DMS 273 treated with DMSO at 0.1 percent for 48 hours (cell line): ENCODE measurements around the gene SFR1.
A peak's percentile ranks its signal among the peaks of the same experiment; 100 is the strongest.
"Not testable (repeated sequence)": the region's sequence is repeated elsewhere in the genome, so short reads cannot be mapped to it uniquely, and the experiment has no call there.

ENCODE experiments used
- DNase-seq: peaks from one replicate; lab custom pipeline; 2025; lab: John Stamatoyannopoulos, UW

The SFR1 gene

DNA sequence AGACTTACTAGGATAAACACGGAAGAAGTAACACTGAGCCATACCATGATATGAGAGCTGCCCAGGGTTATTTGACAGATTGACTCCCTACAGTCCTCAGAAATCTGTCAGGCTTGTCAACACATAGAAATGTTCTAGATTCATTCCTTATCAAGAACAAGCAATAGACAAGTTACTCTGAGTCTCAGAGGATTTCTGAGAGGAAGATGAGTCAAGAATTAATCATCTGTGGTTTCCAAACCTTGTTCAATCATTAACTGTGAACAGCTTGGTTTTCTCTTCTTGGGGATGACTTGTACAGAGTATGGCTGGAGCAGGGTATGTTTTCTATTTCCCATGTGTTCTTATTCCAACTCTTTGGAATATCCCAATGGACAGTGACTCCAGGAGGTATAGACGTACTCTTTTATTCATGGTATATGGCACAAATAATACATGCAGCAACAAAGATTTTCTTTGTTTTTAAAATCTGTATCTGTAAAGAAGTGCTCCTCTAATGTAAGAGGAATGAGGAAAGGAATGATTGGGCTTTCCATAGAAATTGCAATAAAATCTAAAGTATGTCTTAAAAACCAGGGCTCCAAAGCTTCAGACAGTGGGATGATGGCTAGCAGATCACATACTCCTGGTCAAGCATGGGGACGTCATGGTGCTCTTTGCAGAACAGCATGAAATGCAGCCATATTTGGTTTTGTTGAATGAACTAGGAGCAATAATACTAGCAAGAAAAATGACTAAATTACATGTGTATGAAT is 11.9 kb upstream of the SFR1 start:
- no peak for DNase-seq

- DNase-seq = no peak
Measured at GRCh38 chr10:104113376-104113956, 8.5 kb upstream of the SFR1 start.

- DNase-seq = no peak
Measured at GRCh38 chr10:104117839-104118323, 4.1 kb upstream of the SFR1 start.

DNA sequence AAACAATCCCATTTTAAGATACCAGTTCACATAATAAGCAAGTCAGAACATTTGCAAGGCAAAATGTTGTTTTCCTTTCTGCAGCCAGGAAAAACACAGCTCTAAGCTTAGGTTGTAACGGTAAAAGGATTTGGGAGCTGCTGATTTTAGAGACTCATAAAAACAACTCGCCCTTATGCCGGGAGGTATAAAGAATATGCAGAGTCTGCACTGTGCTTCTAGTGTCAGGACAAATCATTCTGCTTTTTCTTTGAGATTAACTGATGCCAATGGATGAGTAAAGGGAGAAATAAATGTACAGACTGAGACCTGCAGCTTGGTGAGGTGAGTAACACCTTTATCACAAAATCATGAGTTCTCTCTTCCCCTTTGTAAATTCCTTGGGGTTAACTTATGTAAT is 2.0 kb upstream of the SFR1 start:
- DNase-seq = no peak

DNA sequence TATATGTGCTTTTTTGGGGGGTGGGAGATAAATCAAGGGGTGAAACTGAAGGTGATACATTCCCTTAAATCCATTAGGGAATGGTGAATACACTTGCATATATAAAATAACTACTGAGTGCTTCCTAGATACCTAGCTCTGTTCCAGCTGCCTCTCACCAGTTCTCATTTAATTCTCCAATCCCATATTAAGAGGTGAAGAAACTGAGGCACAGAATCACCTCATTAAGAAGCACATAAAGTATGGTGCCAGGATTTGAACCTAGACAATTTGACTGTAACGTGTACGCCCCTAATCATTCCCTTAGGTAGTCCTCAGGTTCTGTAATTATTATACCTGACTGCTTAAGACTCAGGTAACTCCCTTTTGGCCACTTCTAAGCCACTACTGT is 1.5 kb upstream of the SFR1 start:
- DNase-seq = no peak

GRCh38 chr10:104120903-104121484 is 977 bp upstream of the SFR1 start:
- DNase-seq = peak; percentile 52

DNA sequence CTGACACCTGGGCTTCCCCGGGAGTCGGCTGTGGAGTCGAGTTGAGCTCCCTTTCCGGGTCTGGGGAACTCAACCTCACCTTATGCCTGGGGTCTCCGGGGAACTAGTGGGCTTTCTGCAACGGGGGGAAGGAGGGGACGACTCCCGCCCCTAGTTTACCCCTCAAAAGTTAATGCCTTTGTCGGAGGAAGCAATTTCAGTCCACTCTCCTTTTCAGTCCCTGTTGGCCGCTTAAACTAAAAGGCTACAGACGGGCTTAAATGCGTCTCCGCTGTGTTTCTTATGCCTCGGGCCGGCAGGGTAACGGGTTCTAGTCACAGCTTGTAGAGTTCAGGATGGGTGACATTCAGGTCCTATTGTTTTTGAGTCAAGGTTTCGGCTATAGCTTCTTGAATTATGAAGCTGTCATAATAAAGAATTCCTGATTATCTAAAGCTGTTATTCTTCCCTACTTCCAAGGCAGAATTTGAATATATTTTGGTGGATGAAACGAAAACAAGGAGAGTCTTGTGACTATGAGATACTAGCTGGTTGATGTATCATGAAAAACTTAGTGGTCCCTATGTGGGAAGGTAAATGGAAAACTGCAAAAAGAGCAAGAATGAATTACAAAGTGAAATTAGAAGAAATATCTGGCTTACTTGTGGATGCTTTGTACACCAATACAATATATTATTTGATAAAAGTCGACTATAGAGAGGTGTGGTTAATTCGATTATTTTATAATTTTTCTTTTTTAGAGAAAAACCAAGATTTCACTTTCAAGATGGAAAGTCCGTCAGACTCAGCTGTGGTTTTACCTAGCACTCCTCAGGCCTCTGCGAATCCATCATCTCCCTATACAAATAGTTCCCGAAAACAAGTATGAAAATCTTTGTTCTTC is 495 bp downstream of the SFR1 start:
- no peak for DNase-seq

DNA sequence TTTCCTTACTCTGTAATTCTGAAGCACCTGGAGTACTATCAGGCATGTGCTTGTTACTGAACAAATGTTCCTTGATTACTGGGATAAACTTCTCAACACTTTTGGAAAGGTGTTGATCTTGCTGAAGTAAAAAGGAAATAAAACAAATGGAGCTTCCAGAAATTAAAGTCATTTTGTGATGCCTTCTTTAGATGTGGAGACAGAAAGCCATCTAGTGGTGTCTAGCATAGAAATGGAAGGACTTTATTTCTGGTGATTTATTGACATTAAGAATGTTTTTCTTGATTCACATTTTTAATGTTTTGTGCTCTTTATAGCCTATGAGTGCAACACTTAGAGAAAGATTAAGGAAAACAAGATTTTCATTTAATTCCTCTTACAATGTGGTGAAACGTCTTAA is 1.4 kb downstream of the SFR1 start:
- DNase-seq = no peak

DNA sequence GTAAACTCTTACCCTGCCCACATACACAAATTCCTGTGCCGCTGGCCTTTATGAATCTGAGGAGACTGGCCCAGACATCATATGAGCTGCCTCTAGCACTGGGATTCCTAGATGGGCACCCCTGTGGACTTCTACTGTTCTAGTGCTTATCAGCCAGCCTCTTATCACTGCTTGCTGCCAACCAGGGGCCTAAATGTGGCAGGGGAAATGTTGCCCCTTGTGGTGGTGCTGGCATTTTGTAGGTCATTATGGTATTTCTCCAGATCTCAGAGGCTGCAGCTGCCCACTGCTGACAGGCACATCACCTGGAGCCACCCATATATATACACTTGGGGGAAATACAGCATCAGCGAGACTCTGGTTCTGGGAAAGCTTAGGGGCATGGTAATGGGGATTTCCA is 5.4 kb downstream of the SFR1 start:
- DNase-seq = no peak

DNA sequence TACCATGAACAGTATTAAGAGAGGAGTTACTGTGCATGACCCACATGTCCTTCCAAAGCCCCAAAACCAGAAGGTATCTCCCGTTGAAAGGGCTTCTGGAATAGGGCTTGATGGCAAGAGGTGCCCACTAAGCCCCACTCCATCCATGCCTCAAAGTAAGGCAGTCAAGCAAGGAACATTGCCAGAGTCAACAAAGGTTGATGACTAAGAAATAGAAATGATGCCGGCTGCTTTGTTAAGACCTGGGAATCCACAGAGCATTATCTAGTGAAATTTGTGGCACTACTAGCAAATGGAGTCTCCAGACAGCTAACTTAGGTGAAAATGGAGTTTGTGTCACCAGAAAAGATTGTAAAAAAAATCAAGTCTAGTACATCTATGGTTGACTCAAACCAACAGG is 6.2 kb downstream of the SFR1 start:
- no peak for DNase-seq

DNA sequence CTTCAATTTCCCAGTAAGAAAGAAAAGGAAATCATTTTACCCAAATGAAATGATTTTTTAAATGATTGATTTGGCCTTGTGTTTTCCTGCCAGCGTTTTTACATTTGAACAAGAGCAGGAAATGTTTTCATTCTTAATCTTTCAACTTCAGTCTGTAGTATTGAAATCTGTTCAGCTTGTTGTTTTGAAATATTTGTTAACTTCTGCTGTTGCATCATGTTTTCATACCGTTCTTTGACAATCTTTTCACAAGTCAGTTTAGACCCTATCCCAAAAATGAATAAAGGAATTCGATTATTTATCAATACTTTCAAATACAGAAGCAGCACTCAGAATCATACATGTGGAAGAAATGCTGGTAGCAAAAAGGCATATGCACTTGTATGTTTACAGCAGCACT is 8.1 kb downstream of the SFR1 start:
- DNase-seq = no peak

DNA sequence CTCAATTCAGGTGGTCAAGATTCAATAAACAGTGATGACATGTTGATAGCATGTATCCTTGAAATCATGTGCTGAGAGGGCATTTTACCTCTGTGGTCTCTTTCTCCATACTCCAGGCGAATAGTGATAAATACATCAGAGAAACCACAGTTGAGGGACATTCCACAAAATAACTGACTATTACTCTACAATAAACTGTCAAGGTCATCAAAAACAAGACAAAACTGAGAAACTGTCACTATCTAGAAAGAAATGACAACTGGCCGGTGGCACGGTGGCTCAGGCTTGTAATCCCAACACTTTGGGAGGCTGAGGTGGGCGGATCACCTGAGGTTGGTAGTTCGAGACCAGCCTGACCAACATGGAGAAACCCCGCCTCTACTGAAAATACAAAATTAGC is 16.2 kb downstream of the SFR1 start:
- DNase-seq = no peak

DNA sequence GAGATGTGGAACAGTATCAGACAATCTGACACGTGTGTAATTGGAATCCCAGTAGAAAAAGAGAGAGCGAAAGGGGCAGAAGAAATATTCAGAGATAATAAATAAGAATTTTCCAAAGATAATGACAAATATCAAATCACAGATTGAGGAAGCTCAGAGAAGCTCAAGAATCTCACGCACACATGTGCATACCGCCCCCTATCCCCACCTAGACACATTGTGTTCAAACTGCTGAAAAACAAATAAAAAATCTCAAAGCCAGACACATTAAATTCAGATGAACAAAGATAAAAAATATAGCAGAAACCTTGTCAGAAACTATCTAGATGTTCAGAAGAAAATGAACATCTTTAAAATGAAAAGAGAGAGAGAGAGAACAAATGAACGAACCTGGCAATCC is 17.2 kb downstream of the SFR1 start:
- DNase-seq = no peak

DNA sequence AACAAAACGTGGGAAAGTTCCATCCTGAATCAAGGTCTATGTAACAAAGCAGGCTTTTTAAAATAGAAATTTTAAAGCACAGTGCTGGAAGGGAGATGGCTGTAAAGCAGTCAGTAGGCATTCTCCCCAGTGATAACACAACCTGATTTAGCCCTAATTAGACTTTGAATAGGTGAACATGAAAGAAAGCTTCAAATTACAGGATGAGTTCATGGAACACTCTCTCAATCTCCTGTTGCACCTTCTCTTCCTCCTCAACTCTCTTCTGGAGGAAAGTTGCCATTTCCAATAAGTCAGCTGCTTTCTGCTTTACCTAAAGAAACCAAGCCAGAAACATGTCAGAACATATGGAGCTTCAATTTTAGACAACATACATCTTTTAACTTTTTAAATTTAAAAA is 20.1 kb downstream of the SFR1 start:
- no peak for DNase-seq

GRCh38 chr10:104143829-104144228 is 21.9 kb downstream of the SFR1 start:
- DNase-seq = no peak

DNA sequence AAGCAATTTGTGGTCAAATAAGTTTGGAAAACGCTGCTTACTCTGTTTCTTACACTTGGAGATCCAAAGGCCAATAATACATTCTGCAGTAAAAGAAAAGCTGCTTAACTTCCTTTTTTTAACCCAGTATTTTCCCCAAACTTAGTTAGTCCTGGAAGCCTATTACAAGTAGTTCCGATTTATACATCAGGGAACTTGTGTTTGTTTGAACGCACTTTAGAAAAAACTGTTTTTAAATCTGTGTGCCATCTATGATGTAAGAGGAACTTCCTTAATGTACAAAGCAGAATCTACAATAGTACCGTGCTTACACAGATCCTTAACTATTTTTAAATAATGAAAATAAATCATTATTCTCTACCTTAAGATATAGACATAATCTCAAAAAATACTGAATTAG is 23.0 kb downstream of the SFR1 start:
- DNase-seq = no peak

- DNase-seq = peak; percentile 86
Measured at GRCh38 chr10:104146882-104147281, 24.9 kb downstream of the SFR1 start.

GRCh38 chr10:104150139-104150538 is 28.2 kb downstream of the SFR1 start:
- no peak for DNase-seq

- DNase-seq = no peak
Measured at GRCh38 chr10:104151737-104152136, 29.8 kb downstream of the SFR1 start.

DNA sequence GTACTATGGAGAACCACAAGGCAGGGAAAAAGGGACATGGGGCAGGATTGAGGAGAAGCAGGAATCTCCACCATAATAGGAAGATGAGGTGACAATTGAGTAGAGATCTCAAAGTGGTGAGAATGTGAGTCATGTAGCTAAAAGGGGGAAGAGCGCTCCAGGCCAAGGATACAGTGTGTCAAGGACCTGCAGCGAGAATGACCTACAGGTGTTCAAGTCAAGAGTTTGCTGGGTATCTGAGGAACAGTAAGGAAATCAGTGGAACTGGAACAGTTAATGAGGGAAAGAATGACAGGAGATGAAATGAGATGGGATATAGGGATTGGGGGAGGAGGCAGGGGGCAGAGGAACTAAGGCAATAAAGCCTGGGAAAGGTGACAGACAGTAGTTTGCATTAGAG is 33.6 kb downstream of the SFR1 start:
- DNase-seq = no peak

GRCh38 chr10:104170610-104171254 is 48.8 kb downstream of the SFR1 start:
- no peak for DNase-seq

DNA sequence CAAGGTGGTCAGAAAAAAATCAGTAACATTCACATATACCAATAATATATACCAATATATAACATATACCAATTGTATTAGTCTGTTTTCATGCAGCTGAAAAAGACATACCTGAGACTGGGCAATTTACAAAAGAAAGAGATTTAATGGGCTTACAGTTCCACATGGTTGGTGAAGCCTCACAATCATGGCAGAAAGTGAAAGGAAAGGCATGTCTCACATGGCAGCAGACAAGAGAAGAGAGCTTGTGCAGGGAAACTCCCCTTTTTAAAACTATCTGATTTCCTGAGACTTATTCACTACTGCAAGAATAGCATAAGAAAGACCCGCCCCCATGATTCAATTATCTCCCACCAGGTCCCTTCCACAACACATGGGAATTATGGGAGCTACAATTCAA is 52.2 kb downstream of the SFR1 start:
- DNase-seq = not testable (repeated sequence)
